ENCODE measurements around the gene MYRIP. TPM values are rescaled to one million over a fixed set of nuclear protein-coding genes. Genes with fewer than 3 reads are reported as not detected.

The MYRIP gene
- total RNA-seq, 1 donor = not detected

DNA sequence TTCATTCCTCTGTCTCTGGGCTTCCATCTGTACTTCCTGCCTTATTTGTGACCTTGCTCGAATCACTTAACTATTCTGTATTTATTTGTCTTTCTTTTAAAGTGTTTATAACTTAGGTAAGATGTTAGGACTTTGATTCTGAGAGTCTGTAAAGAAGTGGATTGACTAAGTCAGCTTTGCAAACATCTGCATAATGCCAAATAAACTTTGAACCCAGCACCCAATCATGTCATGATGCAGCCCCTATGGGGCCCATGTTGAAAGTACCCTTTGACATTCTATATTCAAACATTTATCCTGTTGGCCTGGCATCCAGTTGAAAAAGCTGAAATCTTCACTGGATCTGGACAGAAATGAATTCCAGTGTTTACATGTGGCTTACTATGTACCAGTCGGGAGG, 3.8 kb upstream of the MYRIP start:
- H3K4me3 ChIP-seq (ENCODE audit: low read depth, low read length) = no peak overlapping the region
- no peak for DNase-seq (ENCODE audit: low read depth)
- TF ChIP-seq, protein P1, sequence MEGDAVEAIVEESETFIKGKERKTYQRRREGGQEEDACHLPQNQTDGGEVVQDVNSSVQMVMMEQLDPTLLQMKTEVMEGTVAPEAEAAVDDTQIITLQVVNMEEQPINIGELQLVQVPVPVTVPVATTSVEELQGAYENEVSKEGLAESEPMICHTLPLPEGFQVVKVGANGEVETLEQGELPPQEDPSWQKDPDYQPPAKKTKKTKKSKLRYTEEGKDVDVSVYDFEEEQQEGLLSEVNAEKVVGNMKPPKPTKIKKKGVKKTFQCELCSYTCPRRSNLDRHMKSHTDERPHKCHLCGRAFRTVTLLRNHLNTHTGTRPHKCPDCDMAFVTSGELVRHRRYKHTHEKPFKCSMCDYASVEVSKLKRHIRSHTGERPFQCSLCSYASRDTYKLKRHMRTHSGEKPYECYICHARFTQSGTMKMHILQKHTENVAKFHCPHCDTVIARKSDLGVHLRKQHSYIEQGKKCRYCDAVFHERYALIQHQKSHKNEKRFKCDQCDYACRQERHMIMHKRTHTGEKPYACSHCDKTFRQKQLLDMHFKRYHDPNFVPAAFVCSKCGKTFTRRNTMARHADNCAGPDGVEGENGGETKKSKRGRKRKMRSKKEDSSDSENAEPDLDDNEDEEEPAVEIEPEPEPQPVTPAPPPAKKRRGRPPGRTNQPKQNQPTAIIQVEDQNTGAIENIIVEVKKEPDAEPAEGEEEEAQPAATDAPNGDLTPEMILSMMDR (IDR thresholded peaks at IDR 0.05; ENCODE audit: insufficient read depth, low read depth, low read length) = no peak

DNA sequence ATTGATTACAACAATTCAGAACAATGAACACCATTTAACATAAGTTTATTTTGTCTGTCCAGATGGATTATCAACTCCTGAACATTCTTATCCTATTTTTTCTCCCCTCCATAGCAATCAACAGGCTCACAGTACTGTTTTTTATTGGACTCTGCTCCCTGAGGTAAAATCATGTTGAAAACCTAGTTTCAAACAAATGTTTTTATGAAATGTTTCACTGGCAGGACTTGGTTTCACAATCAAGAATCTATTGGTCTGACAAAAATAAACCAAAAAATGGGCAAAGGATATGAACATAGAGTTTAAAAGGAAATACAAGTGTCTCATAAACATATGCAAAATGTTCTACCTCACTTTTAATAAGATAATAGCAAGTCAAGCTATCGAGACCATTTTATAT, 2.6 kb upstream of the MYRIP start:
- DNase-seq (ENCODE audit: low read depth) = no peak
- TF ChIP-seq, protein P1 (IDR thresholded peaks at IDR 0.05; ENCODE audit: insufficient read depth, low read depth, low read length) = no peak
- no peak overlapping the region for H3K4me3 ChIP-seq (ENCODE audit: low read depth, low read length)

DNA sequence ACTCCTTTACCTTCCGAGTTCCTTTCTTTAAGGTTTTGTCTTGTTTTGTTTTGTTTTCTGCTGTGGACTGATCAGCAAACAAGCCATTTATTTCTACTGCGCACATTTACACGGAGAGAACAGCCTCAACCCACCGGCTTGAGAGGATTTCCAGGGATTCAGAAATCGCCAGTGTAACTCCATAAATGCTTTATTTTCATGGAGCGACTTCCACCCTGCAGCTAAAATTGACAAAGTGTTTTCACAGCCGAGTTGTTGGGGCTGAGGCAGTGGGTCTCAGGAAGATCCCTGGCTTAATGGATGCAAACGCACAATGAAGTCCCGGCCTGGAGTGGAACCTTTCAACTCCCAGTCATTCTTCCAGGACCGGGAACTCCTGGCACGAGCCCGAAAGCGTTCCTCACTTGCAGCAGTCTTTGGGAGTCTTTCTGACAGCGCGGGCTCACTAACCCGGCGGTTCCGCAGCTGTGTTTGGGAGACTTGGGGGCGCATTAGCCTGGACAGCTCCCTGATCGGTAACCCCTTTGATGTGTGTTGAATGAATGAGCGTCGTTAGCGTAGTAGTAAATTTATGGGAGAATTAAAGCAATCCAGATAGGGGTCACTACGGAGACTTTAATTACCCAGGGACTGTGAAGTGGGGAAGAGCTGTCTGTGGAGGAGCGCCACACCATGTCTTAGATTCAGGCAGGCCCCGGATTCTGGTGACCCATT, 785 bp upstream of the MYRIP start:
- TF ChIP-seq, protein P1 (IDR thresholded peaks at IDR 0.05; ENCODE audit: insufficient read depth, low read depth, low read length) = no peak
- no peak overlapping the region for H3K4me3 ChIP-seq (ENCODE audit: low read depth, low read length)
- DNase-seq (ENCODE audit: low read depth) = no peak

DNA sequence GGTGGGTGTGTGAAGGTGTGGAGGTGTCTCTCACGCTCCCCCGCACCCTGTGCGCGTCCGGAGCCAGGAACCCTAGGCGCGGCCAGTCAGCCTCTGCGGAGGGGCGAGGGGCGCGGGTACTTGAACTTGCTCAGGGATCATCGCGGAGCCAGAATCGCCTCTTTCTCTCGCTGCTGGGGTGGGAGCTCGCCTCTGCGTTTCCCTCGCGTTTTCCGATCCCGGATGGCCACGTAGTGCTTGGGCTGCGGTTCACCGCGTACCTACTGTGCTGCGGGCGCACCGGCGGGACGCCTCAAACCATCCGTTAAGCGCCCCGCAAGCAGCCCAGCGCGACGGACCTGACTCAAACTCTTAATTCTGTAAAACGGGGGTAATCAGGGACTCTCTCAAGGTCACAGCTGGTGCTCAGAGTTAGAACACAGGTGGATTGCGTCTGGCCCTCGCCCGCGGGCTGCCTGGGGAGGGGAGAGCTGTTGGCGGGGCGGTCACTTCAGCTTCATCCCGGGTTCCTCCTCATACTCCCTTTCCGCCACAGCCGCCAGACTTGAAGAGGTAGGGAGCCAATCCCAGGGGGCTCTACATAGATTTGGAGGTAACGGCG, 686 bp downstream of the MYRIP start:
- no peak overlapping the region for H3K4me3 ChIP-seq (ENCODE audit: low read depth, low read length)
- DNase-seq (ENCODE audit: low read depth) = no peak
- TF ChIP-seq, protein P1 (IDR thresholded peaks at IDR 0.05; ENCODE audit: insufficient read depth, low read depth, low read length) = no peak

DNA sequence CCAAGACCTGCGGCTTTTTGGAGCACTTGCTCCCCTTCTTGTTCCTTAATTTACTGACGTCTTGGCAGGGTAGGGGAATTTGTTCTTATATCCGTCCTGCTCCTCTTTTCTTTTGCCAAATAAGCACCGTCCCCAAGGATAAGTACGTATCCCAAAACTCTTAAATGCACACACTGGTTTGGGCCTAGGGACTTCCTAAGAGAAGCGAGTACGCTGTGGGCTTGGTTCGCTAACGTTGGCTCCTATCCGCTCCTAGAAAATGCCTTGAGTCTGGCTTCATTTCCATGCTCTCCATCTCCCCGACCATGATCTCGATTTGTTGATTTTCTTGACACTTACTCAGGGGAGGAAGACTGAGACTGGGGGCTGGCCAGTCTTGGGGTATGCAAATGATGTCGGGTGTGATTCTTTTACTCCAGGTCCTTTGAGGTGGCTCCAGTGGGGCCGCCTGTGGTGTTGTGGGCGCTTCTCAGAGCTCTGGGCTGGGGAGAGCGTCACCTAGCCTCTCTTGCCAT, 1.3 kb downstream of the MYRIP start:
- no peak overlapping the region for H3K4me3 ChIP-seq (ENCODE audit: low read depth, low read length)
- no peak for DNase-seq (ENCODE audit: low read depth)
- TF ChIP-seq, protein P1 (IDR thresholded peaks at IDR 0.05; ENCODE audit: insufficient read depth, low read depth, low read length) = no peak

DNA sequence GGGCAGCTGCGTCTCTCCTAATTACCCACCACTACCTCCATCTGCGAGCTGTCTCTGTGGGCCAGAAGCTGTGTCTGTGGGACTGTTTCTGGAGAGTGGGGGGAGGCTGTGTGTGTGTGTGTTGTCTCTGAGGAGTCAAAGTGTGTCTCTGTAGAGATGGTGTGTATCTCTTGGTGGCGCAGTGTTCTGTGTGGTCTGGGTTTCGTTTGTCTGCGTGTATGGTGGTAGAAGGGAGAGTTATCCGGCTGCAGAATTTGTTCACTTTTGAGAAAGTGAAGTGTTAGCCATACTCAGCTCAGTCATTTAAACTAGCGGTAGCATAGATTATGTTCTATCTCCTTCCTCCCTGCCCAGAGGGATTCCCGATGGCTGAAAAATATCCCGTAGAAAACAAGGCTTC, 2.2 kb downstream of the MYRIP start:
- no peak overlapping the region for H3K4me3 ChIP-seq (ENCODE audit: low read depth, low read length)
- DNase-seq (ENCODE audit: low read depth) = no peak
- TF ChIP-seq, protein P1 (IDR thresholded peaks at IDR 0.05; ENCODE audit: insufficient read depth, low read depth, low read length) = no peak

All from fibroblast of villous mesenchyme (primary cell).